HepG2 (cell line): ENCODE results near the gene RAD51D. TPM values are rescaled to one million over a fixed set of nuclear protein-coding genes. Genes with fewer than 3 reads are reported as not detected.

Source experiments
- AHR ChIP-seq: IDR thresholded peaks from 2 replicates; pipeline ENCODE4 v1.6.1; 2018; ENCODE audit warnings: missing genetic modification reagents, missing compliant biosample characterization
- ATAD3A ChIP-seq: sonication (generic); formaldehyde crosslinking; IDR thresholded peaks from 2 replicates; pipeline ENCODE4 v1.4.0; 2020; ENCODE audit warnings: missing genetic modification reagents
- CAMTA2 ChIP-seq: sonication (generic); formaldehyde crosslinking; IDR thresholded peaks from 2 replicates; pipeline ENCODE4 v1.4.0; 2020; ENCODE audit warnings: mild to moderate bottlenecking, missing genetic modification reagents, borderline replicate concordance
- CREB1 ChIP-seq, 2 experiments: fragments of 450-650 bp in 1 of 2; IDR thresholded peaks; 2 replicates each; pipeline ENCODE4 v1.6.1; 2016 to 2017; ENCODE audit warnings: control low read depth in 1 of 2, mild to moderate bottlenecking in 1 of 2, missing compliant biosample characterization in 1 of 2, missing genetic modification characterization in 1 of 2
- FOXK2 ChIP-seq: fragments of 450-650 bp; IDR thresholded peaks from 2 replicates; pipeline ENCODE4 v1.6.1; 2016
- HCFC1 ChIP-seq: fragments of 150-350 bp; IDR thresholded peaks from 2 replicates; pipeline ENCODE4 v1.6.1; 2014; ENCODE audit warnings: low read depth, low read length
- MEIS1 ChIP-seq: sonication (generic); formaldehyde crosslinking; IDR thresholded peaks from 2 replicates; pipeline ENCODE4 v1.9.0; 2021; ENCODE audit warnings: mild to moderate bottlenecking, missing genetic modification reagents, moderate library complexity, borderline replicate concordance
- NFYC ChIP-seq: IDR thresholded peaks from 2 replicates; pipeline ENCODE4 v1.6.1; 2016; ENCODE audit warnings: missing genetic modification reagents, missing compliant biosample characterization
- NONO ChIP-seq, 2 experiments: fragments of 450-650 bp in 1 of 2; sonication (generic) in 1 of 2; formaldehyde crosslinking in 1 of 2; IDR thresholded peaks in 1 of 2; conservative IDR thresholded peaks in 1 of 2; 2 replicates each; pipeline versions ENCODE4 v1.6.1 to v1.8.0; 2017 to 2022; ENCODE audit warnings: mild to moderate bottlenecking in 1 of 2, missing genetic modification reagents in 1 of 2, moderate library complexity in 1 of 2
- PAF1 ChIP-seq: IDR thresholded peaks from 2 replicates; pipeline ENCODE4 v1.6.1; 2016; ENCODE audit warnings: missing genetic modification reagents, missing compliant biosample characterization
- SMC3 ChIP-seq: IDR thresholded peaks from 2 replicates; pipeline ENCODE4 v1.6.1; 2011; ENCODE audit warnings: low read length, improper control_type of control experiment
- SP2 ChIP-seq: sonication (generic); formaldehyde crosslinking; IDR thresholded peaks from 2 replicates; pipeline ENCODE4 v1.5.1; 2020; ENCODE audit warnings: mild to moderate bottlenecking, missing genetic modification reagents
- ZBTB4 ChIP-seq: sonication (generic); formaldehyde crosslinking; IDR thresholded peaks from 2 replicates; pipeline ENCODE4 v1.4.0; 2020; ENCODE audit warnings: missing genetic modification reagents, mild to moderate bottlenecking, borderline replicate concordance
- ZNF251 ChIP-seq: sonication (generic); formaldehyde crosslinking; IDR thresholded peaks from 2 replicates; pipeline ENCODE4 v1.9.0; 2021; ENCODE audit warnings: mild to moderate bottlenecking, missing genetic modification reagents
- ZNF317 ChIP-seq: sonication (generic); formaldehyde crosslinking; IDR thresholded peaks from 2 replicates; pipeline ENCODE4 v1.5.0; 2020; ENCODE audit warnings: mild to moderate bottlenecking, missing genetic modification reagents
- ZNF460 ChIP-seq: sonication (generic); formaldehyde crosslinking; IDR thresholded peaks from 2 replicates; pipeline ENCODE4 v1.5.1; 2020; ENCODE audit warnings: missing genetic modification reagents, mild to moderate bottlenecking, borderline replicate concordance
- ZNF761 ChIP-seq: sonication (generic); formaldehyde crosslinking; conservative IDR thresholded peaks from 2 replicates; pipeline ENCODE4 v1.4.0; 2020; ENCODE audit warnings: mild to moderate bottlenecking, missing genetic modification reagents
- polyA plus RNA-seq, 8 experiments: library from polyadenylated mRNA; depleted of rRNA in 3 of 8; stranded (reverse) in 7 of 8; unstranded in 1 of 8; fragments of >200 nt; fragmentation: Illumina TruSeq in 4 of 8; extraction: Trizol in 4 of 8; gene quantifications; 2 replicates each; pipeline versions ENCODE4 v1.2.1 to v1.2.3, GENCODE V29; 2011 to 2016; ENCODE audit warnings: low read depth in 4 of 8, missing spikeins in 1 of 8, mixed read lengths in 1 of 8; ENCODE audit not compliant: insufficient read depth in 1 of 8
- total RNA-seq, 5 experiments: library from RNA; depleted of rRNA; stranded (reverse); fragments of >200 nt; fragmentation: Illumina TruSeq; extraction: Trizol; gene quantifications; 2 replicates each; pipeline ENCODE4 v1.2.3, GENCODE V29; 2016; ENCODE audit warnings: low read depth in 1 of 5
- TF ChIP-seq, protein P1 (sequence below): sonication (generic); formaldehyde crosslinking; IDR thresholded peaks from 2 replicates; pipeline ENCODE4 v1.8.0; 2022; ENCODE audit warnings: missing genetic modification reagents, mild to moderate bottlenecking, inconsistent platforms, borderline replicate concordance
- TF ChIP-seq, protein P2 (sequence below): sonication (generic); formaldehyde crosslinking; IDR thresholded peaks from 2 replicates; pipeline ENCODE4 v1.8.0; 2022; ENCODE audit warnings: mild to moderate bottlenecking, missing genetic modification reagents, borderline replicate concordance

Gene RAD51D
- total and polyA plus RNA-seq, 2 of the 13 experiments (the other 11 are each of a cell fraction or from before 2014, with no cell fraction given) = 6.7 to 13.1 TPM

DNA sequence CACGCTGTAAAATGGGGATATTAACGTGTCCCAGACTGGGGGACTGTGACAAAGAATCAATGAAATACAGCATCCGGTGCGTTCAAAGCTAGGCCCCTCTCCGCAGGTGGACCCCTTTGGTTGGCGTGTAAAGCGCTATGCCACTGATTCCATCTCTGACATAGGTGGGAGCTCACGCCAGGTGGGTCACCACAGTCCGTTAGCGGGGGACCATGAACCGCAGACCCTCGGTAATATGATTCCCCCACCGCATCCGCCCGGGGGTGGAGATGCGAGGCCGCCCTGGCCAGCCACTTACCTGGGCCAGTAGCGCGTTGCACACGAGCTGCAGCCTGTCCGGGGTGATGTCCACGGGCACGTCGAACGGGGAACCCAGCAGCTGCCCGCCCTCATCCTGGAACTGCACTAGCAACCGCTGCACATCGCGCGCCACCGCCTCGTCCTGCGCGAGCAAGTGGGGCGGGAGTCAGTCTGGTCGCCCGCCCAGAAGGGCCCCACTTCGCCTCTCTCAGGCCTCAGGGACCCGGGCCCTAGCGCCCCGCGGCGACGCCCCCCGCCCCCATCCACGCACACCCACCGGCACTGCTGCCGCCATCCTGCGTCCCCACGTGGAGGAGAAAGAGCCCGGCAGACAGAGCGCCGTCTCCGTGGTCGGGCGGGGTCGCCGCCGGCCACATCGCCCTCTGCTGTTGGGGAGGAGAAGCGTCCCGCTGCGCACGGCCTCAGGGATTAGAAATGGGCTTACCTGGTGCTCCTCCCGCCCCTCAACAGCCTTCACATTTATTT, 22.2 kb upstream of the RAD51D start, which contains the start of gene NLE1 (continued):
- no peak for TF ChIP-seq ZBTB4
- peak; percentile 70; the same call in 1 of the 2 replicates for TF ChIP-seq CAMTA2 (CRISPR knock-in tag)
- peak; percentile 18; the same call in 1 of the 2 replicates for TF ChIP-seq NFYC (CRISPR knock-in tag)
- TF ChIP-seq, protein P1, sequence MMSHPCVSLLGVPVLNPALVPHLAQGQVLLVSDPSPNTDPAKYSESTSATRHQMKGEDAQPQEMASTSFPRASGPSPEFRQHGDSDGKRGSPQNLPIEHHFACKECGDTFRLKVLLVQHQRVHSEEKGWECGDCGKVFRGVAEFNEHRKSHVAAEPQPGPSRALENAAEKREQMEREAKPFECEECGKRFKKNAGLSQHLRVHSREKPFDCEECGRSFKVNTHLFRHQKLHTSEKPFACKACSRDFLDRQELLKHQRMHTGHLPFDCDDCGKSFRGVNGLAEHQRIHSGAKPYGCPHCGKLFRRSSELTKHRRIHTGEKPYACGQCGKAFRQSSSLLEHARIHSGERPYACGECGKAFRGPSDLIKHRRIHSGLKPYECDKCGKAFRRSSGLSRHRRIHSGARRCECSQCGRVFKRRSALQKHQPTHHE (CRISPR knock-in tag) = peak; percentile 38; the same call in 1 of the 2 replicates
- TF ChIP-seq SMC3 = peak; percentile 6; the same call in 1 of the 2 replicates
- TF ChIP-seq FOXK2 = no peak
- TF ChIP-seq ZNF761 (CRISPR knock-in tag) = peak; percentile 88; the same call in 1 of the 2 replicates
- TF ChIP-seq NONO (IDR thresholded peaks at IDR 0.05) = no peak
- peak; percentile 91 for TF ChIP-seq NONO (CRISPR knock-in tag; conservative IDR thresholded peaks at IDR 0.05)
- TF ChIP-seq PAF1 (CRISPR knock-in tag) = no peak
- TF ChIP-seq CREB1 (IDR thresholded peaks at IDR 0.05) = no peak
- no peak for TF ChIP-seq CREB1 (CRISPR knock-in tag; IDR thresholded peaks at IDR 0.05)
- peak; percentile 89; the same call in 1 of the 2 replicates for TF ChIP-seq AHR (CRISPR knock-in tag)
- no peak for TF ChIP-seq ZNF251
- TF ChIP-seq SP2 (CRISPR knock-in tag) = no peak; the same call in 1 of the 2 replicates
- no peak for TF ChIP-seq ATAD3A (CRISPR knock-in tag)
- TF ChIP-seq, protein P2, sequence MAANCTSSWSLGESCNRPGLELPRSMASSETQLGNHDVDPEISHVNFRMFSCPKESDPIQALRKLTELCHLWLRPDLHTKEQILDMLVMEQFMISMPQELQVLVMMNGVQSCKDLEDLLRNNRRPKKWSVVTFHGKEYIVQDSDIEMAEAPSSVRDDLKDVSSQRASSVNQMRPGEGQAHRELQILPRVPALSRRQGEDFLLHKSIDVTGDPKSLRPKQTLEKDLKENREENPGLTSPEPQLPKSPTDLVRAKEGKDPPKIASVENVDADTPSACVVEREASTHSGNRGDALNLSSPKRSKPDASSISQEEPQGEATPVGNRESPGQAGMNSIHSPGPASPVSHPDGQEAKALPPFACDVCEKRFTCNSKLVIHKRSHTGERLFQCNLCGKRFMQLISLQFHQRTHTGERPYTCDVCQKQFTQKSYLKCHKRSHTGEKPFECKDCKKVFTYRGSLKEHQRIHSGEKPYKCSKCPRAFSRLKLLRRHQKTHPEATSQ (CRISPR knock-in tag) = 0 out of 2 replicates have a peak, but pooled peaks have one; percentile 84
- TF ChIP-seq ZNF317 = peak; percentile 66; the same call in 1 of the 2 replicates
- no peak for TF ChIP-seq ZNF460 (CRISPR knock-in tag)
- peak; percentile 91 for TF ChIP-seq MEIS1
- peak; percentile 27; the same call in 1 of the 2 replicates for TF ChIP-seq HCFC1
